NCI-H1694 treated with DMSO at 0.1 percent for 48 hours (cell line): ENCODE measurements around the gene FAM20C.

Experiments
- DNase-seq: peaks from one replicate; lab custom pipeline; 2025; lab: John Stamatoyannopoulos, UW

The FAM20C gene

GRCh38 chr7:307970-308369 is 115.6 kb downstream of the FAM20C start:
- DNase-seq, result no peak

- DNase-seq, result no peak
These were observed 117.3 kb downstream of the FAM20C start for GRCh38 chr7:309586-310228.
